ENCODE measurements around the gene FARP1.
"Not testable (repeated sequence)": the region's sequence is repeated elsewhere in the genome, so short reads cannot be mapped to it uniquely, and the experiment has no call there.

Gene FARP1

DNA sequence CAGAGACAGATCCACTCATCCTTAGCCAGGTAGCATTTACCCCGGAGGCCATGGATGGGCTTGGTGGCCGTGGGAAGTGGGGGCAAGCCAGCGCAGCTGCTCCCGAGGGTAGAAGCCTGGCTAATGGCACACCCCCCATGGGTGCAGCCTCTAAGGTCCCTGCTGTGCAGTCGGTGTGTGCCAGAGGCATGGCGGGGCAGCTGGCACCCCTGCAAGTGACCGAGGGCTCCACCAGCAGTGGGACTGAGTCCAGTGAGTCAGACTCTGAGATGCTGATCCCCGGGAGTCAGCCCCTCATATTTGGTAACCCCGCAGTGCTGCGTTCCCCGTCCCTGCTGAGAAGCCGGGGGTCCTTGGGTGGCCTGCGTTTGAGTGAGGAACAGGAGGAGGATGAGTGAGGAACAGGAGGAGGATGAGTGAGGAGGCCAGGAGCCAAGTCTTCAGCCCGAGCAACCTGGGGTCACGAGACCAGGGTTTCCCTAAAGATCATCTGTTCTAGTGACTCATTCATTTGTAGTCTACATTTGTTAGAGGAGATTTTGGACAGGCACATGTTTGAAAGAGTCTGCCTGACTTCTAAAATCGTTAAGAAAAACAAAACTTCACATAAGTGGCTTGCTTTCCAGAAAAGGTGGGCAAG is 253.3 kb downstream of the FARP1 start:
- DNase-seq (ENCODE audit: low read depth) = no peak

DNA sequence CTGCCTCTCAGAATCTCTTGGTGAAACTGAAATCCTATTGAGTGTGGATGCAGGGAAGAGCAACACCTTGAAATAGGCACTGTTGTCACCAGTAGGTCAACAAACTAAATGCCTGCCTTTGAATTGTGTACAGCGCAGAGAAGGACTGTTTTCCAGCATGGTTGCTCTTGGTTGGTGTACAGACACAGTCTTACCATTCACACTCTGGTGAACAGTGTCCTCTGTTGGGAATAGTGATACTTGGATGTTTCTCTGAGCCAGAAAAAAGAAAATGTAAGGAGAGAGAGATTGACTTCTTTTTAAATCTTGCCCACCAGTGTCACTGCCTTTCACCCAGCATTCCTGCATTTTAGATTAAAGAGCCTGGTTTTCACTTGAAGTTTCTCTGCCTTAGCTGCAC is 254.3 kb downstream of the FARP1 start:
- peak; percentile 23 for DNase-seq (ENCODE audit: low read depth)

DNA sequence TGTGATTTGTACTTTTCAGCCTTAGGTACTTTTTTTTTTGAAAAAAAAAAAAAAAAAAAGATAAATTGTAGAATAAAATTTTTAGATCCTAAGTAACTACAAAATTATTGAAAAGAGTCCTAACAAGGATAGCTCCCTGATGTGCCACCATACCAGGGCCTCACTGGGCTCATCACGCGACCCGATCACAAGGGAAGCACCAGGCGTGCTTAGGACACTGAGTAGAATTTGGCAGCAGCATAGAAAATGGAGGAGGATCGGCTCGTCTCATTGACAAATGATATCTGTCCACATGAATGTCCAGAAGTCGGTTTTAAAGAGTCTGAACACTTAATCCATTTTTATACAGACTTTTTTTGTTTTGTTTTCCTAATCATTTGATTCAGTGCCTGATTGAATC is 255.0 kb downstream of the FARP1 start:
- no peak for DNase-seq (ENCODE audit: low read depth)

DNA sequence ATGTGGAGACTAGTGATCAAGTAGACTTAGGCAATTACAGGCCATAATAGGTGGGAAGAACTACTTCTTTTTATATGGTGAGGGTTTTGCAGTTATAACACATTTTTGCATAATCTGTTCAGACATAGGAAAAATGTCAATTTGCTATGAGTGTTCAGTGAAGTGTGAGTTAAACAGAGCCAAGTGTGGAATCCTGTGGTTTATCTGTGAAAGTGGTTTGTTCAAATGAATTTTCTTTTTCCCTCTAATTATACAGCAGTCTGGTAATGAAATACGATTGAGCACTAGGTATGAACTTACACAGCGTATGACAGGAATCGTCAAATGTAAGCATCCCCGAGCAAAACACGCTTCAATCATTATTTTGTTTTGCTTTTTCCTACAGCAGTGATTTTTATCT is 255.7 kb downstream of the FARP1 start:
- no peak for DNase-seq (ENCODE audit: low read depth)

- DNase-seq (ENCODE audit: low read depth) = peak; percentile 92
Measured at GRCh38 chr13:98399756-98400155, 256.9 kb downstream of the FARP1 start.

GRCh38 chr13:98401934-98402333 is 259.0 kb downstream of the FARP1 start:
- DNase-seq (ENCODE audit: low read depth) = no peak

DNA sequence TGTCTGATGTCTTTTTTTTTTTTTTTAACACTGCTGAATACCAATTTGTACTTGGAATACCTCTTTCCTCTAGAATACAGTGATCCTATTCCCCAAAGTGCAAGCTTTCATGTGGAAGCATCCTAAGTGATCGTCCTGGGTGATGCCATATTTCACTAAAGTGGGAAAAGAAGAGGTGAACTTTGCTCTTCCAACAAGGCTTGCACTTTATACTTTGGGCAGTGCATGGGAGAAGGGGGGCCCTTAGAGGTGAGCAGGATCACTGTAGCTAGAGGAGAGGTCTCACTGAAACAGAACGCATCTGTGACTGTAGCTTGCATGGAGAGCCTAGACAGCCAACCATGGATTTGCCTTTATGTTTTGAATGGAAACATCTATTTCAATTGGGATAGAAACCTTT is 260.2 kb downstream of the FARP1 start:
- DNase-seq (ENCODE audit: low read depth) = no peak

GRCh38 chr13:98405107-98405571 is 262.2 kb downstream of the FARP1 start:
- DNase-seq (ENCODE audit: low read depth) = no peak

GRCh38 chr13:98405690-98406344 is 262.9 kb downstream of the FARP1 start:
- DNase-seq (ENCODE audit: low read depth) = no peak

DNA sequence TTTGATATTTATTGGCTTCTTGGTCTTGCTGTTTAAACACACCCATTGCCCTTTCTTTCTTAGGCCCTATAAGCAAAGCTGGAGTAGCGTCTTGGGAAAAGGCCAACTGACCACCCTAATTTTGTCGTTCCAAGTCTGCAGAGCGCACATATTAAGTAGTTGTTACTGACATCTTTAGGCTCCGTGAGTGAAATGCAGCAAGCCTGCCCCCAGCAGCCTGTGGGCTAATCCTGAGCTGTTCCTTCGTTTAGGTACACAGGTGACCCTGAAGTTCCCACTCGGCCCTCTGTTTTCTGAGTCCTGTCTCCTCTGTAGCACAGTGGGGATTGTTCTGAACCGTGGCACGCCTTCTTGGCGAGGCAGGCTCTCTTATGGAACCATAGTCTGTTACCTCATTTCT is 263.5 kb downstream of the FARP1 start:
- DNase-seq (ENCODE audit: low read depth) = no peak

- no peak for DNase-seq (ENCODE audit: low read depth)
Measured at GRCh38 chr13:98406971-98407370, 264.1 kb downstream of the FARP1 start.

- DNase-seq (ENCODE audit: low read depth) = no peak
Measured at GRCh38 chr13:98407575-98407974, 264.7 kb downstream of the FARP1 start.

DNA sequence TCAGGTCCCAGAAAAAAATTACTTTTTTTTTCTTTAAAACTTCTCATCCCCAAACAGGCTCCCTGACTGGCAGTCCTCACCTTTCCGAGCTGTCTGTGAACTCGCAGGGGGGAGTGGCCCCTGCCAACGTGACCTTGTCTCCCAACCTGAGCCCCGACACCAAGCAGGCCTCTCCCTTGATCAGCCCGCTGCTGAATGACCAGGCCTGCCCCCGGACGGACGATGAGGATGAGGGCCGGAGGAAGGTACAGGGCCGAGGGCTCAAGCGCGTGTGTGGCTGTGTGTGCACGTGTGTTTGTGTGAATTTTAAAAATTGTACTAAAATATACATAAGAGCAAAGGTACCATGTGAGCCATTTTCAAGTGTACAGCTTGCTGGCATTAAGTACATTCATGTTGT is 266.4 kb downstream of the FARP1 start:
- DNase-seq (ENCODE audit: low read depth) = no peak

GRCh38 chr13:98410612-98411011 is 267.7 kb downstream of the FARP1 start:
- DNase-seq (ENCODE audit: low read depth) = peak; percentile 60

DNA sequence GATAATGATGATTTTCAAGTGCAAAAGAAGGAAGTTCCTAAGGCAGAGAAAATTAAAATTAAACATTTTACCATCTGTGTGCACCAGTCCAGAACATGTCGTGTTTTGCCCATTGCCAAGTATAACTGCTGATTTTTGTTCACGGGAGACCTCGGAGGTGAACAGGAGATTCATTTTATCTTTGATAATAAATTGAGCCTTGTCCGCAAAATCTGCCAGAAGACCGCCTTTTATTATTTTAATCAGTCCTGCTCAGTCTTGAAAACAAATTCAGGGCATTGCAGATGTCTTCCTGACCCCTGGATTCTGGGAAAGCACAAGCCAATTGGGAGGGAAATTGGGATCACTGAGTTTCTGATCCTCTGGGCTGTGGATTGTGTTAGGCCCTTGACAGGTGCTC is 268.1 kb downstream of the FARP1 start:
- no peak for DNase-seq (ENCODE audit: low read depth)

- DNase-seq (ENCODE audit: low read depth) = no peak
Measured at GRCh38 chr13:98411617-98412265, 268.8 kb downstream of the FARP1 start.

- not testable (repeated sequence) for DNase-seq (ENCODE audit: low read depth)
Measured at GRCh38 chr13:98413278-98413677, 270.4 kb downstream of the FARP1 start.

- no peak for DNase-seq (ENCODE audit: low read depth)
Measured at GRCh38 chr13:98413796-98414195, 270.9 kb downstream of the FARP1 start.

DNA sequence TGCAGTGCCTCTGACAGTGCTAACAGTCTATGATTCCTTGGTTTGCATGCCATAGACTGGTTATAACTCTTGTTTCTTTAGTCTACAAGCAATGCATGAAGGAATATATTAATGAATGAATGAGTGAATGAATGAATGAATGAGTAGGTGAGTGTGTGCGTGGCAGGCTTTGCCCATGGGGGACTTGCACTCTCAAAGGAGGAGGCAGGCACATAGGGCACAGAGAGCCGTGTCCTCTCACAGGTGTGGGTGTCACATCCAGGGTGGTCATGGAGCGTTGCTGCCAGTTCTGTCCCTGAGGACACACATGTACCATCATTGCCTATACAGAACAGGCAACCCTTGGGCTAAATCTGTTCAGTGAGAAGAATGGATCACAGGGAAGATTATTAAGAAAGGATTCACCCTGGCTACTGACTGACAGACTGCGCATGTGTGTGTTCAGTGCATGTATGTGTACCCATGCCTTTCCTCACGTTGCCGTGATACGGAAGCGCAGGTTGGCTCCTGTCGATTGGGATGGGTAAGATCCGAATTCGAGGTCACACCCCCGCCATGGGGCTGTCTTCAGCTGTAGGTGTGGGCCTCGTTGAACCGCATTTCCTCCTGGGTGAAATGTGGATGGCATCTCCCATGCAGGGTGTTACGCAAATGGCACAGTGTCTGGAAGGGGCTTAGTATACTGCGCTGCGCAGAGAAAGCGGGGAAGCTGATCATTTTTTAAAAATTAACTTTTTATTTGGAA is 272.6 kb downstream of the FARP1 start:
- DNase-seq (ENCODE audit: low read depth) = no peak

- no peak for DNase-seq (ENCODE audit: low read depth)
Measured at GRCh38 chr13:98416408-98416807, 273.5 kb downstream of the FARP1 start.

GRCh38 chr13:98419786-98420553 is 277.1 kb downstream of the FARP1 start:
- no peak for DNase-seq (ENCODE audit: low read depth)
